ENCODE data around the gene CD2.

- no peak for TF ChIP-seq CTCF (IDR thresholded peaks at IDR 0.05)
- TF ChIP-seq POLR2A (IDR thresholded peaks at IDR 0.05) = no peak
Measured at GRCh38 chr1:116721451-116722007, 32.7 kb upstream of the CD2 start.
